Hematopoietic multipotent progenitor cell (in vitro differentiated cells): ENCODE results near the gene KCNQ5. TPM values are rescaled to one million over a fixed set of nuclear protein-coding genes. Genes with fewer than 3 reads are reported as not detected.
"Not testable (repeated sequence)": the region's sequence is repeated elsewhere in the genome, so short reads cannot be mapped to it uniquely, and the experiment has no call there.

Experiments
- DNase-seq, 3 donors: peaks; one replicate each; pipeline ENCODE4 v3.0.0-alpha.2; 2011 to 2015; ENCODE audit warnings: low read depth in 2 of 3, low spot score in 2 of 3
- total RNA-seq: library from RNA; depleted of rRNA; stranded (reverse); fragments of >200 nt; gene quantifications from one replicate; pipeline ENCODE4 v1.2.3, GENCODE V29; 2012

The KCNQ5 gene
- total RNA-seq, 1 donor: 6.7 TPM

GRCh38 chr6:72876256-72876655, 254.4 kb downstream of the KCNQ5 start:
- DNase-seq: no peak

- DNase-seq: no peak
These were observed 264.3 kb downstream of the KCNQ5 start for GRCh38 chr6:72886170-72886569.

- no peak for DNase-seq
These were observed 268.4 kb downstream of the KCNQ5 start for GRCh38 chr6:72890233-72890632.

DNA sequence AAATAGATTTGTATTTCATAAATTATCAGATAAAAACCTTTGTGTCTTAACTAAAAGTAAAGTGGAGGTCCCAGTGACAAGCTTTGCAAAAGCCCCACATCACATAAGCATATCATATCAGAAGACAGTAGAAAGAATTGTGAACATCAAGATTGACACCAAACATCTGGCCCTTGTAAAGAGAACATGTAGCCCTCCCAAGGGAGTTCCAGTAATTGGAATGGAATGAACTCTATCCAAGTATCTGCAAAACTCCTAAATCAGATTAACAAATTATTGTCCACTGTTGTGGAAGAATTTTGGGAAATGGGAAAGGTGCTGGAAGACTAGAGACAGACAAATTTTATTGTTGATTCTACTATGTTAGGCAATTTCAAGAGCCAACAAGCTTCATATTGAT, 268.8 kb downstream of the KCNQ5 start:
- DNase-seq: no peak

- DNase-seq: no peak
These were observed 271.0 kb downstream of the KCNQ5 start for GRCh38 chr6:72892901-72893300.

GRCh38 chr6:72894091-72894490, 272.2 kb downstream of the KCNQ5 start:
- no peak for DNase-seq

GRCh38 chr6:72898313-72898712, 276.4 kb downstream of the KCNQ5 start:
- DNase-seq: not testable (repeated sequence)

DNA sequence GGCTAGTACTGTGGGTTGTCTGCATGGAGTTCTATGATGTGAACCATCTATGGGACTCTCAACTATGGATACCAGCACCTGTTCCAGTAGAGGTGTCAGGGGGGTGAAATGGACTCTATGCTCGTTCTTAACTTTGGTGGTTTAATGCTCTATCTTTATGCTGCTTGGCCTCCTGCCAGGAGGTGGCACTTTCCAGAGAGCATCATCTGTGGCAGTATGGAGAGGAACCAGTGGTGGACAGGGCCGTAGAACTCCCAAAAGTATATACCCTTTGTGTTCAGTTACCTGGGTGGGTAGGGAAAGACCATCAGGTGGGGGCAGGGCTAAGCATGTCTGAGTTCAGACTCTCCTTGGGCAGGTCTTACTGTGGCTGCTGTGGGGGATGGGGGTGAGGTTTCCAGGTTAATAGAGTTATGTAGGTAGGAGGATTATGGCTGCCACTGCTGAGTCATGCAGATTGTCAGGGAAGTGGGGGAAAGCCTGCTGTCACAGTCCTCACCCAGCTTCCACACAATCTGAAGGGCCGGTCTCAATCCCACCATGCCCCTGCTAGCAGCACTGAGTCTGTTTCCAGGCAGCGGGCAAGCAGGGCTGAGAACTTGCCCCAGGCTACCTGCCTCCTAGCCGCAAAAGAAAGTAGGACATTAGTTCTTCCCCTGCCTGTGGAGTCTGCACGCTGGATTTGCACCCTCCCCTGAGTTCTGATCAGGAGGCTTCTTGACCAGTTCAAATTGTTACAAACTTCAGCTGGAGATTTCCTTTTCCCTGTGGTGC, 284.0 kb downstream of the KCNQ5 start:
- no peak for DNase-seq

- peak in 2 of 3 donors; percentile 35 to 82 for DNase-seq
These were observed 289.7 kb downstream of the KCNQ5 start for GRCh38 chr6:72911463-72912155.

GRCh38 chr6:72913797-72914196, 291.9 kb downstream of the KCNQ5 start:
- no peak for DNase-seq

DNA sequence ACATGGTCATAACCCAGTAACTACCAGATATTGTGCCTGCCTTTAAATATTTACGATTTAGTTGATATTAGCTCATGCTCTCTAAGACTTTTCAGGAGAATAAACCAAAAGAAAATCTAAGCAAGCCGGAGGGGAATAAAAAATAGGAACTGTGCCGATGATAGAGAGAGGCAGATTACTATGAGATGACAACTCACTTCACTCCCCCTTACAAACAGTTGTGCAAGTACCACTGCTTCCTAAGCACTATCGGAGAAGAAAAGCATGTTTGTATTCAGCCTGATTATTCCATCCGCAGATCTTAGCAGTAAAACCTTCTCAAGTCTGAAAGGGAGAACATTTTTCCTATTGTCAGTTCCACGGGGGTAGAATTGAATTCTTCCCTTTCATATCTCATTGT, 294.4 kb downstream of the KCNQ5 start:
- DNase-seq: no peak

GRCh38 chr6:72916906-72917305, 295.0 kb downstream of the KCNQ5 start:
- DNase-seq: no peak

DNA sequence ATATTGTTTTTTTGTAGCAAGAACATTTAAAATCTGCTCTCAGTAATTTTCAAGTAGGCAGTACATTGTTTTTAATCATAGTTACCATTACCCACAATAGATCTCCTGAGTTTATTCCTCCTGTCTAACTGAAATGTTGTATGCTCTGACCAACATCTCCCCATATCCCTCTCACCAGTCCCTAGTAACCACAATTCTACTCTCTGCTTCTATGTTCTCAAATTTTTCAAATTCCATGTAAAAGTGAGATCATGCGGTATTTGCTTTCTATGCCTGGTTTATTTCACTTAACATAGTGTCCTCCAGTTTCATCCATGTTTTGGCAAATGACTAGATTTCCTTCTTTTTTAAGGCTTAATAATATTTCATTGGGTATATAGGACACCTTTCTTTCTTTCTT, 300.5 kb downstream of the KCNQ5 start:
- DNase-seq: no peak

DNA sequence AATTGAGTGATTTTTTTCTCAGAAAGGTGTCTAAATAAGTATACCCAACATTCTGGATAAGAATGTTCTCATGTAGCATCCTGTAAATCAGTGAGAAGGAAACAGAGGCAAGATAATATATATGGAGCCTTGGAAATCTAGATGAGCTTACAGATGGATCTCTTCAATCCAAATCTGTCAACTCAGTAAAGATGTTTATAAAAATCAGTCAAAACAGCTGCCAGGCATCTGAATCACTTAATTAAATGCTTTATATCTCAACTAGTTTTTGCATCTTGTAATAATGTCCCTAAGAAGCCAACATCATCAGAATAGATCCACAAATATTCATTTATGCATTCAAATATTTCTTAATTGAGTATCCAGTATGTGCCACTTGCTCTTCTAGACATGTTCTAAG, 303.3 kb downstream of the KCNQ5 start:
- DNase-seq: no peak

- DNase-seq: no peak
These were observed 308.8 kb downstream of the KCNQ5 start for GRCh38 chr6:72930556-72931132.

GRCh38 chr6:72931325-72931887, 309.5 kb downstream of the KCNQ5 start:
- DNase-seq: no peak

DNA sequence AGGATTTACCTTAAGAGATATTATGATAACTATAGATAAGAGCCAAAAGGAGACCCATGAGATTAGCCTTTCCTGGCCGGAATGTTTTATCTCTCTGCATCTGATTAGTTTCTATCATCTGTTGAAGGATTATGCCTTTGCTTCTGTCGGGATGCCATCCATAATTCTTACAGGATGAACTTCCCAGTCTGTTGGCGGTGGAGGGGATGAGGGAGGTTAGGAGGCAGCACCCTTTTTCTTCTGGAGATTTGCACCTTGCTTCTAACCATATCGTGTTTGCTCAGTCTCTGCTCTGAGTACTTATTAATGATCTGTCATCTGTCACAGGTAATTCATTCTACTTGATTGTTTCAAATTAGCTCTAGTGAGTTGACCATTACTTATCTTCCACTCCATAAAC, 311.4 kb downstream of the KCNQ5 start:
- no peak for DNase-seq

DNA sequence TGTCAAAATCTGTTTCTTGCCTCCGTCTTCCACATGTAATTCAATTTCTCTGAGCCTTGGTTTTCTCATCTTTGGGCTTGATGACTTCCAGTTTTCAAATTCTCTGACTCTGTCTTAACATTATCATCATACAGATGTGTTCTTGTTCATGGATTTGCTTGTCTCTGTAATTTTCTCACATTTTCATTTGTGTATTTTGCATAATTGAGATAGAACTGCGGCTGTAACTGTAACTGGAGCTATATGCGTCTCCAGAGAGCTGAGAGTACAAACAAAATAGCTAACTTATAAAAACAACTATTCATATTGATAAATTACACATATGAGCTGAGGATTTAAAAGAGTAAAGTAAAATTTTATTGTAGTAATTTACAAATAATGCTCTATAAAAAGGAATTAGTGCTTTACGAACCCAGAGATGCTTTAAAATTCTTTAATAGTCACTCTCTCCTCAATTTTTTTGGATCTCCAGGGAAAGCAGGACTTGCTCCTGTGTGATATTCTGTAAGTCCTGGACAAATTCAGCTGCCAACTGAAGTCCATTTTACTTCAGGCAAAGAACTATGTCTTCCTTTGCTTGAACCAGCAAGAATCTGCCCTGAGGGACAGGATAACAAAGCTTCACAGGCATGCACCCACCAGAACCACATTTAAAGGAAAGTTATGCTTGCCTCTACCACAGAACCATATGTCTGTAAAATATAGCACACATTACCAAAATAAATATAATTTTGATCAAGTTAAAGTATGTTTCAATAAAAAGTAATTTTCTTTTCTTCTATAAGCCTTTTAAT, 315.1 kb downstream of the KCNQ5 start:
- no peak for DNase-seq

DNA sequence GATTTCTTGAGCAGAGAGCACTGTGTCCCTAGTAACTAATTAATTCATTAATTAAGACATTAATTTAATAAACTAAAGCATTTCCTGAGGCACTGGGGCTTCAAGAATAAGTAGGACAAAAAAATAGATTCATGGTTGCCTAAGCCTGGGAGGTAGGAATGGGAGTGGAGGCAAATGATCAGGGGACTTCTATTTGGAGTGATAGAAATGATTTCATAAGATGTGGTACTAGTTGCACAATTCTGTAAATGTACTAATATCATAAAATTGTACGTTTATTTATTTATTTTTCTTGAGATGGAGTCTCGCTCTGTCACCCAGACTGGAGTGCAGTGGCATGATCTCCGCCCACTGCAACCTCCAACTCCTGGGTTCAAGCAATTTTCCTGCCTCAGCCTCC, 316.2 kb downstream of the KCNQ5 start:
- no peak for DNase-seq

GRCh38 chr6:72939004-72939403, 317.1 kb downstream of the KCNQ5 start:
- DNase-seq: no peak

GRCh38 chr6:72940265-72940664, 318.4 kb downstream of the KCNQ5 start:
- DNase-seq: no peak
